K562 (cell line): ENCODE measurements around the gene LEPROT. TPM values are rescaled to one million over a fixed set of nuclear protein-coding genes. Genes with fewer than 3 reads are reported as not detected.

Experiments
- ATAC-seq: fragments of 200-7000 bp; cut with Tn5 transposase; 3 replicates; pipeline ENCODE4 v1.9.1; 2020; ENCODE audit warnings: moderate library complexity
- BruUV-seq: library from RNA; stranded (reverse); fragments of 400-500 nt; replicated peaks from 2 replicates; lab custom pipeline; 2021; lab: Mats Ljungman, UMichigan
- CTCF ChIA-PET: fragments of 300-600 bp; formaldehyde crosslinking; extraction: SDS; loops from one replicate; lab custom pipeline; 2021; ENCODE audit warnings: low intra/inter-chr PET ratio; lab: Yijun Ruan, JAX
- POLR2A ChIA-PET: fragments of 300-600, 350-650 bp; sonication (Branson Sonifier 250); formaldehyde crosslinking; extraction: SDS; loops from one replicate; lab custom pipeline; 2021; ENCODE audit warnings: antibody characterized with exemption, inconsistent platforms; lab: Yijun Ruan, JAX
- DNase-seq, 4 experiments: peaks; one replicate each; pipeline versions ENCODE4 v3.0.0 to v3.0.0-alpha.2; 2011 to 2018; ENCODE audit warnings: low spot score in 3 of 4, mixed read lengths in 3 of 4; ENCODE audit errors: extremely low read depth in 1 of 4
- FAIRE-seq: peaks from 2 replicates; lab custom pipeline; 2011; peaks lifted over from hg19 to GRCh38; lab: Jason Lieb, UNC
- H2AFZ ChIP-seq: 2 replicates; pipeline ENCODE4 v1.6.0; 2011; ENCODE audit warnings: low read depth, low read length, control low read depth, inconsistent platforms
- H3K27ac ChIP-seq: fragments of 200-600 bp; 3 replicates; pipeline ENCODE4 v1.8.0; 2011; ENCODE audit warnings: low read depth, mild to moderate bottlenecking, control low read depth, inconsistent platforms, low read length, moderate library complexity, mixed read lengths; ENCODE audit errors: extremely low read depth
- H3K27me3 ChIP-seq, 2 experiments: fragments of 300-600 bp in 1 of 2; 2 replicates in 1 of 2; 3 replicates in 1 of 2; pipeline versions ENCODE4 v1.6.0 to v1.8.0; 2011; ENCODE audit warnings: inconsistent platforms in 2 of 2, low read length in 2 of 2, mild to moderate bottlenecking in 1 of 2, mixed read lengths in 1 of 2, moderate library complexity in 1 of 2; ENCODE audit not compliant: control insufficient read depth in 2 of 2, insufficient read depth in 2 of 2
- H3K36me3 ChIP-seq: fragments of 300-600 bp; 3 replicates; pipeline ENCODE4 v1.8.0; 2011; ENCODE audit warnings: mild to moderate bottlenecking, low read length, inconsistent platforms; ENCODE audit not compliant: control insufficient read depth, insufficient read depth
- H3K4me1 ChIP-seq, 2 experiments: fragments of 200-600 bp in 1 of 2; replicated peaks in 1 of 2; 2 replicates in 1 of 2; 3 replicates in 1 of 2; pipeline versions ENCODE4 v1.5.1 to v1.8.0; 2011; ENCODE audit warnings: inconsistent platforms in 2 of 2, low read length in 2 of 2, mild to moderate bottlenecking in 1 of 2, mixed read lengths in 1 of 2, moderate library complexity in 1 of 2; ENCODE audit not compliant: control insufficient read depth in 2 of 2, insufficient read depth in 2 of 2
- H3K4me2 ChIP-seq: 2 replicates; pipeline ENCODE4 v1.6.1; 2011; ENCODE audit warnings: low read length, control low read depth, inconsistent platforms, mixed read lengths; ENCODE audit not compliant: insufficient read depth
- H3K4me3 ChIP-seq: fragments of 200-600 bp; sonication (generic), shearing (Covaris generic); 2 replicates; pipeline ENCODE4 v1.5.1; 2016; ENCODE audit warnings: control low read depth, inconsistent platforms
- H3K79me2 ChIP-seq: fragments of 200-600 bp; 3 replicates; pipeline ENCODE4 v1.8.0; 2011; ENCODE audit warnings: low read length, inconsistent platforms; ENCODE audit not compliant: control insufficient read depth, insufficient read depth
- H3K9ac ChIP-seq, 2 experiments: 2 replicates each; pipeline versions ENCODE4 v1.6.0 to v1.6.1; 2011; ENCODE audit warnings: low read depth in 2 of 2, low read length in 2 of 2, control low read depth in 1 of 2, inconsistent platforms in 1 of 2, mild to moderate bottlenecking in 1 of 2, mixed read lengths in 1 of 2; ENCODE audit not compliant: insufficient read depth in 1 of 2
- H3K9me1 ChIP-seq: one replicate; pipeline ENCODE4 v1.6.0; 2011; ENCODE audit warnings: inconsistent platforms, mild to moderate bottlenecking, low read length, moderate library complexity; ENCODE audit not compliant: control insufficient read depth, insufficient read depth
- H3K9me3 ChIP-seq: replicated peaks from 2 replicates; pipeline ENCODE4 v1.5.1; 2011; ENCODE audit warnings: low read depth, low read length, inconsistent platforms; ENCODE audit not compliant: control insufficient read depth, insufficient read depth
- H4K20me1 ChIP-seq: replicated peaks from 2 replicates; pipeline ENCODE4 v1.6.1; 2011; ENCODE audit warnings: low read length, inconsistent platforms, mixed read lengths; ENCODE audit not compliant: control insufficient read depth, insufficient read depth
- DNMT1 ChIP-seq: fragments of 450-650 bp; IDR thresholded peaks from 2 replicates; pipeline ENCODE4 v1.6.1; 2016; ENCODE audit warnings: antibody characterized with exemption, mild to moderate bottlenecking
- E2F8 ChIP-seq: fragments of 450-650 bp; IDR thresholded peaks from 2 replicates; pipeline ENCODE4 v1.7.1; 2018; ENCODE audit warnings: mild to moderate bottlenecking, low read depth; ENCODE audit not compliant: partially characterized antibody
- FOSL1 ChIP-seq: fragments of 200-800 bp; sonication (Bioruptor generic); conservative IDR thresholded peaks from 2 replicates; pipeline ENCODE4 v1.6.1; 2016; ENCODE audit warnings: missing genetic modification characterization, missing compliant biosample characterization
- FOXP4 ChIP-seq: sonication (generic); formaldehyde crosslinking; IDR thresholded peaks from 2 replicates; pipeline ENCODE4 v1.8.0; 2022; ENCODE audit warnings: mild to moderate bottlenecking, missing genetic modification reagents, borderline replicate concordance
- ILK ChIP-seq: fragments of 450-650 bp; IDR thresholded peaks from 2 replicates; pipeline ENCODE4 v1.6.1; 2016; ENCODE audit warnings: missing genetic modification characterization, low read depth, mild to moderate bottlenecking, missing compliant biosample characterization, moderate library complexity, borderline replicate concordance
- KAT7 ChIP-seq: sonication (generic); formaldehyde crosslinking; IDR thresholded peaks from 2 replicates; pipeline ENCODE4 v1.8.0; 2022; ENCODE audit warnings: missing genetic modification reagents, mild to moderate bottlenecking, borderline replicate concordance
- KDM4B ChIP-seq, 2 experiments: fragments of 450-650 bp in 1 of 2; sonication (generic) in 1 of 2; IDR thresholded peaks; 2 replicates each; pipeline ENCODE4 v1.6.1; 2016 to 2017; ENCODE audit warnings: borderline replicate concordance in 2 of 2, antibody characterized with exemption in 1 of 2, low read depth in 1 of 2, mild to moderate bottlenecking in 1 of 2
- L3MBTL2 ChIP-seq: fragments of 450-650 bp; IDR thresholded peaks from 2 replicates; pipeline ENCODE4 v1.6.1; 2016; ENCODE audit warnings: mild to moderate bottlenecking, moderate library complexity
- PATZ1 ChIP-seq: fragments of 250-450 bp; sonication (Bioruptor Pico); IDR thresholded peaks from 2 replicates; pipeline ENCODE4 v1.5.0; 2020; ENCODE audit warnings: mild to moderate bottlenecking, borderline replicate concordance
- POLR2A ChIP-seq: fragments of 450-650 bp; conservative IDR thresholded peaks from 2 replicates; pipeline ENCODE4 v1.6.1; 2016
- SP1 ChIP-seq: sonication (generic); formaldehyde crosslinking; IDR thresholded peaks from 2 replicates; pipeline ENCODE4 v1.8.1; 2022; ENCODE audit warnings: mild to moderate bottlenecking, missing genetic modification reagents
- THRAP3 ChIP-seq: fragments of 450-650 bp; IDR thresholded peaks from 2 replicates; pipeline ENCODE4 v1.6.1; 2016; ENCODE audit warnings: mild to moderate bottlenecking, inconsistent platforms, borderline replicate concordance
- ZBTB9 ChIP-seq: fragments of 450-650 bp; formaldehyde crosslinking; IDR thresholded peaks from 2 replicates; pipeline ENCODE4 v1.4.0; 2020; ENCODE audit warnings: mild to moderate bottlenecking, moderate library complexity
- ZNF76 ChIP-seq: fragments of 250-450 bp; sonication (Bioruptor Pico); IDR thresholded peaks from 2 replicates; pipeline ENCODE4 v1.4.0; 2020; ENCODE audit warnings: mild to moderate bottlenecking, moderate library complexity, borderline replicate concordance
- WGBS: fragments of 100-300 bp; shearing (Covaris generic); methylation state at CpG from one replicate; pipeline ENCODE4 v1.1.6; 2016; ENCODE audit warnings: low coverage, mixed read lengths; ENCODE audit not compliant: insufficient coverage; ENCODE audit errors: missing lambda C conversion rate; 5-methylcytosine and 5-hydroxymethylcytosine counted together
- in situ Hi-C: fragments of 300-500 bp; cut with MboI; formaldehyde crosslinking; loops from 4 replicates; pipeline ENCODE4 v1.15.0; 2018; ENCODE audit warnings: inconsistent platforms, mixed read lengths
- intact Hi-C: fragments of 100-400 bp; cut with micrococcal nuclease; formaldehyde crosslinking; loops from 2 replicates; pipeline ENCODE4 v1.14.2; 2022
- polyA plus RNA-seq, 8 experiments: library from polyadenylated mRNA; depleted of rRNA in 4 of 8; stranded (reverse) in 5 of 8; unstranded in 3 of 8; fragments of >200 nt; fragmentation: Nextera tagmentation in 2 of 8; fragmentation: Illumina TruSeq in 1 of 8; extraction: Ambion mirVana in 2 of 8; extraction: Trizol in 1 of 8; gene quantifications; 2 replicates each; pipeline versions ENCODE4 v1.2.1 to v1.2.3, GENCODE V29; 2011 to 2014; ENCODE audit warnings: inconsistent platforms in 1 of 8, missing spikeins in 1 of 8
- total RNA-seq, 7 experiments: library from RNA; depleted of rRNA in 6 of 7; stranded (reverse); fragments of >200 nt in 6 of 7; fragmentation: Illumina TruSeq in 2 of 7; extraction: Trizol in 2 of 7; gene quantifications; 2 replicates each; pipeline versions ENCODE4 v1.2.1 to v1.2.3, GENCODE V29; 2011 to 2021; ENCODE audit warnings: low replicate concordance in 1 of 7

Gene LEPROT
- total and polyA plus RNA-seq, 9 of the 15 experiments (the other 6 are each of a cell fraction or from before 2014, with no cell fraction given), result 28.1 to 97.5 (median 45.8) TPM

- Histone ChIP-seq H4K20me1 (no peaks in the 10 kb centered on the region), H3K4me3 (no peak overlapping the region), H3K27me3 (no peaks in the 10 kb centered on the region), H3K9me3 (peaks cover 6% of the 10 kb centered on the region; the same call in 1 of the 2 replicates), H3K4me1 (peaks cover 14 to 62% of the 10 kb centered on the region in 2 experiments), H3K36me3 (peaks cover 57% of the 10 kb centered on the region), H3K9ac (no peak overlapping the region), H2AFZ (no peak overlapping the region), H3K79me2 (peaks cover 75% of the 10 kb centered on the region), H3K9me1 (no peaks in the 10 kb centered on the region), H3K4me2 (no peak overlapping the region), H3K27ac (no peak overlapping the region)
- POLR2A ChIA-PET, result no interaction called here
- DNase-seq, result no peak
- FAIRE-seq, result no peak
- in situ Hi-C loops (no loop called here), intact Hi-C loops (loop anchor here (10.0 kb wide), 1 partner anchor 1463 kb away; no protein-coding TSS in a partner anchor)
- CTCF ChIA-PET, result no interaction called here
- no TSS peak for BruUV-seq
- TF ChIP-seq KDM4B (IDR thresholded peaks at IDR 0.05; ENCODE audit: borderline replicate concordance in 2 of 2, low read depth in 1 of 2), result no peak
- no peak for TF ChIP-seq FOSL1 (tag)
- TF ChIP-seq SP1 (CRISPR knock-in tag), result no peak
- TF ChIP-seq POLR2A, result peak; percentile 1; the same call in 1 of the 2 replicates
- no peak for TF ChIP-seq ZNF76
- TF ChIP-seq ZBTB9 (CRISPR knock-in tag), result no peak
- TF ChIP-seq THRAP3, result 0 out of 2 replicates have a peak, but pooled peaks have one; percentile 23
- no peak for TF ChIP-seq DNMT1
- TF ChIP-seq E2F8, result no peak
- no peak for TF ChIP-seq KAT7 (CRISPR knock-in tag)
- no peak for TF ChIP-seq L3MBTL2
- no peak for TF ChIP-seq ILK (tag)
- no peak for TF ChIP-seq PATZ1 (CRISPR knock-in tag)
- TF ChIP-seq FOXP4 (CRISPR knock-in tag), result no peak
- WGBS, result 60% methylated on average over 4 of the region's 4 CpGs
- no peak for ATAC-seq
Measured at GRCh38 chr1:65471861-65472332, 51.4 kb downstream of the LEPROT start.
